Measurements from ENCODE around the gene SPECC1.

- no peak for TF ChIP-seq POLR2A (IDR thresholded peaks at IDR 0.05)
- no peak for TF ChIP-seq CTCF (IDR thresholded peaks at IDR 0.05)
- TF ChIP-seq POLR2AphosphoS5 (IDR thresholded peaks at IDR 0.05) = no peak
Observed at GRCh38 chr17:20211246-20211645, 202.1 kb downstream of the SPECC1 start.

All from breast epithelium (tissue), 3 donors.